Liver (tissue), 9 donors: ENCODE results near the gene TSPAN13. TPM values are rescaled to one million over a fixed set of nuclear protein-coding genes. Genes with fewer than 3 reads are reported as not detected.

Experiments
- DNase-seq: peaks from one replicate; pipeline ENCODE4 v3.0.0-alpha.2; 2017; ENCODE audit warnings: low spot score
- H3K27ac ChIP-seq, 2 donors: one replicate each; pipeline ENCODE4 v1.7.0; 2013; ENCODE audit warnings: inconsistent platforms in 2 of 2, low read length in 2 of 2, control low read depth in 1 of 2, low read depth in 1 of 2, mild to moderate bottlenecking in 1 of 2
- H3K27me3 ChIP-seq, 4 donors: one replicate each; pipeline versions ENCODE4 v1.6.1 to v1.7.0; 2013; ENCODE audit warnings: low read length in 3 of 4, inconsistent platforms in 1 of 4, mild to moderate bottlenecking in 1 of 4, moderate library complexity in 1 of 4; ENCODE audit not compliant: control insufficient read depth in 4 of 4, insufficient read depth in 4 of 4
- H3K36me3 ChIP-seq, 4 donors: one replicate each; pipeline versions ENCODE4 v1.6.1 to v1.7.0; 2013; ENCODE audit warnings: low read length in 3 of 4, mild to moderate bottlenecking in 3 of 4, low read depth in 1 of 4, moderate library complexity in 1 of 4; ENCODE audit not compliant: control insufficient read depth in 4 of 4, insufficient read depth in 3 of 4
- H3K4me1 ChIP-seq, 4 donors: one replicate each; pipeline versions ENCODE4 v1.6.1 to v1.7.0; 2013; ENCODE audit warnings: low read length in 3 of 4, mild to moderate bottlenecking in 3 of 4, moderate library complexity in 1 of 4; ENCODE audit not compliant: control insufficient read depth in 4 of 4, insufficient read depth in 4 of 4
- H3K4me3 ChIP-seq, 3 donors: one replicate each; pipeline versions ENCODE4 v1.6.1 to v1.7.0; 2013; ENCODE audit warnings: low read length in 3 of 3, control low read depth in 1 of 3, low read depth in 1 of 3, mild to moderate bottlenecking in 1 of 3
- H3K9ac ChIP-seq, 2 donors: one replicate each; pipeline ENCODE4 v1.7.0; 2013; ENCODE audit warnings: low read length in 2 of 2, mild to moderate bottlenecking in 2 of 2, moderate library complexity in 2 of 2, control low read depth in 1 of 2, low read depth in 1 of 2
- H3K9me3 ChIP-seq, 4 donors: one replicate each; pipeline versions ENCODE4 v1.6.1 to v1.7.0; 2013; ENCODE audit warnings: low read length in 3 of 4; ENCODE audit not compliant: control insufficient read depth in 4 of 4
- ATF3 ChIP-seq: IDR thresholded peaks from 2 replicates; pipeline ENCODE4 v1.6.1; 2016; ENCODE audit warnings: antibody characterized with exemption
- EGR1 ChIP-seq, 2 donors: IDR thresholded peaks; 2 replicates each; pipeline ENCODE4 v1.6.1; 2016 to 2018; ENCODE audit warnings: antibody characterized with exemption in 2 of 2, low read depth in 2 of 2
- FOXA2 ChIP-seq: IDR thresholded peaks from 2 replicates; pipeline ENCODE4 v1.6.1; 2016; ENCODE audit warnings: antibody characterized with exemption
- GABPA ChIP-seq, 2 donors: IDR thresholded peaks in 1 of 2; conservative IDR thresholded peaks in 1 of 2; 2 replicates each; pipeline ENCODE4 v1.6.1; 2016; ENCODE audit warnings: antibody characterized with exemption in 2 of 2, mild to moderate bottlenecking in 1 of 2, moderate library complexity in 1 of 2
- HNF4A ChIP-seq, 2 donors: conservative IDR thresholded peaks; 2 replicates each; pipeline ENCODE4 v1.6.1; 2016; ENCODE audit warnings: antibody characterized with exemption in 2 of 2, mild to moderate bottlenecking in 2 of 2
- RAD21 ChIP-seq, 2 donors: IDR thresholded peaks; 2 replicates each; pipeline ENCODE4 v1.6.1; 2016; ENCODE audit warnings: antibody characterized with exemption in 2 of 2, mild to moderate bottlenecking in 2 of 2
- REST ChIP-seq: IDR thresholded peaks from 2 replicates; pipeline ENCODE4 v1.6.1; 2016; ENCODE audit warnings: antibody characterized with exemption, mild to moderate bottlenecking
- RXRA ChIP-seq, 2 donors: IDR thresholded peaks; 2 replicates each; pipeline ENCODE4 v1.6.1; 2017 to 2018; ENCODE audit warnings: antibody characterized with exemption in 2 of 2, mild to moderate bottlenecking in 1 of 2
- SP1 ChIP-seq: IDR thresholded peaks from 2 replicates; pipeline ENCODE4 v1.6.1; 2018; ENCODE audit warnings: antibody characterized with exemption, mild to moderate bottlenecking
- TAF1 ChIP-seq: conservative IDR thresholded peaks from 2 replicates; pipeline ENCODE4 v1.6.1; 2016; ENCODE audit warnings: antibody characterized with exemption, mild to moderate bottlenecking
- YY1 ChIP-seq: IDR thresholded peaks from 2 replicates; pipeline ENCODE4 v1.6.1; 2016; ENCODE audit warnings: antibody characterized with exemption, mild to moderate bottlenecking
- WGBS: extraction: QIAGEN DNeasy Blood & Tissue Kit; methylation state at CpG from one replicate; pipeline ENCODE4 v1.1.7; 2013; 5-methylcytosine and 5-hydroxymethylcytosine counted together
- polyA plus RNA-seq, 2 donors: library from polyadenylated mRNA; stranded (reverse) in 1 of 2; unstranded in 1 of 2; fragments of 200-250 nt in 1 of 2; fragments of >200 nt in 1 of 2; fragmentation: Nextera tagmentation in 1 of 2; extraction: Ambion mirVana in 1 of 2; gene quantifications; one replicate each; pipeline versions ENCODE4 v1.2.1 to v1.2.3, GENCODE V29; 2013 to 2015
- total RNA-seq, 2 donors: library from RNA; depleted of rRNA; stranded (reverse); fragments of >200 nt; gene quantifications; one replicate each; pipeline ENCODE4 v1.2.3, GENCODE V29; 2014
- TF ChIP-seq, protein P1 (sequence below): fragments of 150-350 bp; IDR thresholded peaks from 2 replicates; pipeline ENCODE4 v1.5.1; 2017; ENCODE audit warnings: improper control_type of control experiment, low read depth, low read length; ENCODE audit not compliant: missing input control
- TF ChIP-seq, protein P2 (sequence below): IDR thresholded peaks from 2 replicates; pipeline ENCODE4 v1.6.1; 2016; ENCODE audit warnings: antibody characterized with exemption
- donor health status: healthy.
- donor health status: healthy.
- donor health status: healthy.
- donor health status: healthy.
- donor health status: healthy.

TSPAN13 gene
- total and polyA plus RNA-seq, 4 donors: 8.9 to 24.4 (median 15.8) TPM

GRCh38 chr7:16791905-16792698, 38.5 kb downstream of the TSPAN13 start:
- no peaks in the 10 kb centered on the region for H3K9me3 ChIP-seq
- H3K27ac ChIP-seq: no peak overlapping the region
- no peak for DNase-seq
- H3K9ac ChIP-seq: no peak overlapping the region
- TF ChIP-seq RXRA (IDR thresholded peaks at IDR 0.05) (no peak), GABPA (IDR thresholded peaks at IDR 0.05 in 1 of 2, conservative IDR thresholded peaks at IDR 0.05 in 1 of 2) (no peak), TAF1 (no peak), YY1 (no peak), REST (no peak), FOXA2 (no peak), ATF3 (no peak), EGR1 (IDR thresholded peaks at IDR 0.05; ENCODE audit: low read depth in 2 of 2) (no peak), SP1 (no peak)
- TF ChIP-seq, protein P1, sequence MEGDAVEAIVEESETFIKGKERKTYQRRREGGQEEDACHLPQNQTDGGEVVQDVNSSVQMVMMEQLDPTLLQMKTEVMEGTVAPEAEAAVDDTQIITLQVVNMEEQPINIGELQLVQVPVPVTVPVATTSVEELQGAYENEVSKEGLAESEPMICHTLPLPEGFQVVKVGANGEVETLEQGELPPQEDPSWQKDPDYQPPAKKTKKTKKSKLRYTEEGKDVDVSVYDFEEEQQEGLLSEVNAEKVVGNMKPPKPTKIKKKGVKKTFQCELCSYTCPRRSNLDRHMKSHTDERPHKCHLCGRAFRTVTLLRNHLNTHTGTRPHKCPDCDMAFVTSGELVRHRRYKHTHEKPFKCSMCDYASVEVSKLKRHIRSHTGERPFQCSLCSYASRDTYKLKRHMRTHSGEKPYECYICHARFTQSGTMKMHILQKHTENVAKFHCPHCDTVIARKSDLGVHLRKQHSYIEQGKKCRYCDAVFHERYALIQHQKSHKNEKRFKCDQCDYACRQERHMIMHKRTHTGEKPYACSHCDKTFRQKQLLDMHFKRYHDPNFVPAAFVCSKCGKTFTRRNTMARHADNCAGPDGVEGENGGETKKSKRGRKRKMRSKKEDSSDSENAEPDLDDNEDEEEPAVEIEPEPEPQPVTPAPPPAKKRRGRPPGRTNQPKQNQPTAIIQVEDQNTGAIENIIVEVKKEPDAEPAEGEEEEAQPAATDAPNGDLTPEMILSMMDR: no peak
- TF ChIP-seq, protein P2, sequence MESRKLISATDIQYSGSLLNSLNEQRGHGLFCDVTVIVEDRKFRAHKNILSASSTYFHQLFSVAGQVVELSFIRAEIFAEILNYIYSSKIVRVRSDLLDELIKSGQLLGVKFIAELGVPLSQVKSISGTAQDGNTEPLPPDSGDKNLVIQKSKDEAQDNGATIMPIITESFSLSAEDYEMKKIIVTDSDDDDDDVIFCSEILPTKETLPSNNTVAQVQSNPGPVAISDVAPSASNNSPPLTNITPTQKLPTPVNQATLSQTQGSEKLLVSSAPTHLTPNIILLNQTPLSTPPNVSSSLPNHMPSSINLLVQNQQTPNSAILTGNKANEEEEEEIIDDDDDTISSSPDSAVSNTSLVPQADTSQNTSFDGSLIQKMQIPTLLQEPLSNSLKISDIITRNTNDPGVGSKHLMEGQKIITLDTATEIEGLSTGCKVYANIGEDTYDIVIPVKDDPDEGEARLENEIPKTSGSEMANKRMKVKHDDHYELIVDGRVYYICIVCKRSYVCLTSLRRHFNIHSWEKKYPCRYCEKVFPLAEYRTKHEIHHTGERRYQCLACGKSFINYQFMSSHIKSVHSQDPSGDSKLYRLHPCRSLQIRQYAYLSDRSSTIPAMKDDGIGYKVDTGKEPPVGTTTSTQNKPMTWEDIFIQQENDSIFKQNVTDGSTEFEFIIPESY: no peak
- 70% methylated on average over 5 of the region's 5 CpGs for WGBS
- no peaks in the 10 kb centered on the region for H3K27me3 ChIP-seq
- H3K4me1 ChIP-seq: no peaks in the 10 kb centered on the region
- H3K4me3 ChIP-seq: no peak overlapping the region
- H3K36me3 ChIP-seq: no peaks in the 10 kb centered on the region

GRCh38 chr7:16794986-16795385, 41.4 kb downstream of the TSPAN13 start:
- no peak for TF ChIP-seq ATF3
- no peak for TF ChIP-seq REST
- no peak for TF ChIP-seq YY1
- no peak for TF ChIP-seq TAF1
- no peak for TF ChIP-seq FOXA2
- TF ChIP-seq, protein P2: no peak
- no peak for TF ChIP-seq SP1
- TF ChIP-seq RAD21 (IDR thresholded peaks at IDR 0.05): no peak
- no peak for TF ChIP-seq HNF4A (conservative IDR thresholded peaks at IDR 0.05)
- no peak overlapping the region for H3K9ac ChIP-seq
- 73% methylated on average over 3 of the region's 3 CpGs for whole genome bisulfite sequencing

More at GRCh38 chr7:16794986-16795385, 41.4 kb downstream of the TSPAN13 start:
- H3K36me3 ChIP-seq: no peaks in the 10 kb centered on the region
- H3K27me3 ChIP-seq: peaks cover 0 to 8% (median 0%) of the 10 kb centered on the region in 4 donors
- no peak for DNase-seq
- no peak overlapping the region for H3K4me3 ChIP-seq
- H3K27ac ChIP-seq: no peak overlapping the region
- H3K4me1 ChIP-seq: no peaks in the 10 kb centered on the region
- no peaks in the 10 kb centered on the region for H3K9me3 ChIP-seq
